Left lung (tissue), 10 donors: ENCODE data around the gene SMIM31. TPM values are rescaled to one million over a fixed set of nuclear protein-coding genes. Genes with fewer than 3 reads are reported as not detected.

Source experiments
- ATAC-seq: fragments of 200-7000 bp; cut with Tn5 transposase; one replicate; pipeline ENCODE4 v1.9.1; 2020; ENCODE audit warnings: moderate library complexity
- DNase-seq, 4 donors: peaks; one replicate each; pipeline ENCODE4 v3.0.0-alpha.2; 2013 to 2020
- H3K27ac ChIP-seq, 2 donors: fragments of 200-600 bp; sonication (generic) in 1 of 2; one replicate each; pipeline versions ENCODE4 v1.5.0 to v1.8.0; 2020 to 2021
- H3K27me3 ChIP-seq, 2 donors: fragments of 200-600 bp; sonication (generic) in 1 of 2; one replicate each; pipeline versions ENCODE4 v1.5.0 to v1.8.0; 2020 to 2021
- H3K36me3 ChIP-seq, 2 donors: fragments of 200-600 bp; sonication (generic) in 1 of 2; one replicate each; pipeline versions ENCODE4 v1.5.0 to v1.8.0; 2020 to 2021
- H3K4me1 ChIP-seq, 2 donors: fragments of 200-600 bp; one replicate each; pipeline ENCODE4 v1.8.0; 2021
- H3K4me3 ChIP-seq, 2 donors: fragments of 200-600 bp; sonication (generic) in 1 of 2; one replicate each; pipeline versions ENCODE4 v1.5.0 to v1.8.0; 2020 to 2021; ENCODE audit warnings: mild to moderate bottlenecking in 1 of 2
- H3K9me3 ChIP-seq, 2 donors: fragments of 200-600 bp; sonication (generic) in 1 of 2; one replicate each; pipeline versions ENCODE4 v1.5.0 to v1.8.0; 2020 to 2021
- CTCF ChIP-seq, 2 donors: fragments of 200-600 bp; sonication (generic) in 1 of 2; IDR thresholded peaks; one replicate each; pipeline versions ENCODE4 v1.5.0 to v1.8.0; 2021; ENCODE audit warnings: antibody characterized with exemption in 2 of 2
- intact Hi-C, 2 donors: fragments of 100-400 bp; cut with DNase I; formaldehyde crosslinking; loops; one replicate each; pipeline versions ENCODE4 v1.11.2 to v1.14.2; 2022
- polyA plus RNA-seq, 6 donors: library from polyadenylated mRNA; unstranded; fragments of 120-200 nt; gene quantifications; one replicate each; pipeline ENCODE4 v1.2.1, GENCODE V29; 2013; ENCODE audit not compliant: insufficient read length in 6 of 6
- total RNA-seq, 2 donors: library from RNA; stranded (reverse); fragmentation: NEBNext Ultra II Directional; extraction: Animal tissue kit (Norgen Biotek cat#: 25700); gene quantifications; one replicate each; pipeline ENCODE4 v1.2.1, GENCODE V29; 2021
- donor health status: DM: no; HTN: yes; CAD: no.
- donor health status: DM: no; HTN: no; CAD: no.

The SMIM31 gene
- total and polyA plus RNA-seq, 8 donors = 0.07 to 0.44 (median 0.31) TPM; not detected in 1

GRCh38 chr4:164813554-164813953 is 59.6 kb downstream of the SMIM31 start:
- H3K9me3 ChIP-seq = no peaks in the 10 kb centered on the region
- no peak overlapping the region for H3K4me3 ChIP-seq
- TF ChIP-seq CTCF (IDR thresholded peaks at IDR 0.05) = no peak
- DNase-seq (no peak), ATAC-seq (no peak)
- no peaks in the 10 kb centered on the region for H3K36me3 ChIP-seq
- H3K27ac ChIP-seq = no peak overlapping the region
- intact Hi-C loops = no loop called here
- no peaks in the 10 kb centered on the region for H3K4me1 ChIP-seq
- no peaks in the 10 kb centered on the region for H3K27me3 ChIP-seq

GRCh38 chr4:164815711-164816110 is 61.8 kb downstream of the SMIM31 start:
- Histone ChIP-seq H3K4me3 (no peak overlapping the region), H3K4me1 (no peaks in the 10 kb centered on the region), H3K27ac (no peak overlapping the region), H3K36me3 (no peaks in the 10 kb centered on the region), H3K27me3 (no peaks in the 10 kb centered on the region), H3K9me3 (no peaks in the 10 kb centered on the region)
- DNase-seq (no peak), ATAC-seq (no peak)
- intact Hi-C loops = no loop called here
- no peak for TF ChIP-seq CTCF (IDR thresholded peaks at IDR 0.05)

- intact Hi-C loops = no loop called here
- no peaks in the 10 kb centered on the region for H3K36me3 ChIP-seq
- ATAC-seq (no peak), DNase-seq (no peak)
- H3K4me1 ChIP-seq = no peaks in the 10 kb centered on the region
- H3K4me3 ChIP-seq = no peak overlapping the region
- no peak for TF ChIP-seq CTCF (IDR thresholded peaks at IDR 0.05)
- H3K9me3 ChIP-seq = no peaks in the 10 kb centered on the region
- H3K27me3 ChIP-seq = no peaks in the 10 kb centered on the region
- no peak overlapping the region for H3K27ac ChIP-seq
Measured at GRCh38 chr4:164819366-164819765, 65.4 kb downstream of the SMIM31 start.

- intact Hi-C loops = no loop called here
- H3K9me3 ChIP-seq = no peaks in the 10 kb centered on the region
- no peak overlapping the region for H3K4me3 ChIP-seq
- ATAC-seq = no peak
- DNase-seq = no peak
- no peaks in the 10 kb centered on the region for H3K27me3 ChIP-seq
- no peaks in the 10 kb centered on the region for H3K4me1 ChIP-seq
- H3K36me3 ChIP-seq = no peaks in the 10 kb centered on the region
- H3K27ac ChIP-seq = no peak overlapping the region
- no peak for TF ChIP-seq CTCF (IDR thresholded peaks at IDR 0.05)
Measured at GRCh38 chr4:164821711-164822110, 67.8 kb downstream of the SMIM31 start.

- H3K27me3 ChIP-seq = no peaks in the 10 kb centered on the region
- no peak for ATAC-seq
- H3K27ac ChIP-seq = no peak overlapping the region
- no peaks in the 10 kb centered on the region for H3K4me1 ChIP-seq
- no peak for DNase-seq
- no peak overlapping the region for H3K4me3 ChIP-seq
- H3K9me3 ChIP-seq = no peaks in the 10 kb centered on the region
- no peak for TF ChIP-seq CTCF (IDR thresholded peaks at IDR 0.05)
- no peaks in the 10 kb centered on the region for H3K36me3 ChIP-seq
- intact Hi-C loops = no loop called here
Measured at GRCh38 chr4:164824581-164824980, 70.7 kb downstream of the SMIM31 start.
